Liver (tissue), 9 donors: ENCODE data around the gene LENG9. TPM values are rescaled to one million over a fixed set of nuclear protein-coding genes. Genes with fewer than 3 reads are reported as not detected.
A peak's percentile ranks its signal among the peaks of the same experiment; 100 is the strongest.

ENCODE experiments used
- DNase-seq: peaks from one replicate; pipeline ENCODE4 v3.0.0-alpha.2; 2017; ENCODE audit warnings: low spot score
- H3K27ac ChIP-seq, 2 donors: one replicate each; pipeline ENCODE4 v1.7.0; 2013; ENCODE audit warnings: inconsistent platforms in 2 of 2, low read length in 2 of 2, control low read depth in 1 of 2, low read depth in 1 of 2, mild to moderate bottlenecking in 1 of 2
- H3K27me3 ChIP-seq, 4 donors: one replicate each; pipeline versions ENCODE4 v1.6.1 to v1.7.0; 2013; ENCODE audit warnings: low read length in 3 of 4, inconsistent platforms in 1 of 4, mild to moderate bottlenecking in 1 of 4, moderate library complexity in 1 of 4; ENCODE audit not compliant: control insufficient read depth in 4 of 4, insufficient read depth in 4 of 4
- H3K36me3 ChIP-seq, 4 donors: one replicate each; pipeline versions ENCODE4 v1.6.1 to v1.7.0; 2013; ENCODE audit warnings: low read length in 3 of 4, mild to moderate bottlenecking in 3 of 4, low read depth in 1 of 4, moderate library complexity in 1 of 4; ENCODE audit not compliant: control insufficient read depth in 4 of 4, insufficient read depth in 3 of 4
- H3K4me1 ChIP-seq, 4 donors: one replicate each; pipeline versions ENCODE4 v1.6.1 to v1.7.0; 2013; ENCODE audit warnings: low read length in 3 of 4, mild to moderate bottlenecking in 3 of 4, moderate library complexity in 1 of 4; ENCODE audit not compliant: control insufficient read depth in 4 of 4, insufficient read depth in 4 of 4
- H3K4me3 ChIP-seq, 3 donors: one replicate each; pipeline versions ENCODE4 v1.6.1 to v1.7.0; 2013; ENCODE audit warnings: low read length in 3 of 3, control low read depth in 1 of 3, low read depth in 1 of 3, mild to moderate bottlenecking in 1 of 3
- H3K9ac ChIP-seq, 2 donors: one replicate each; pipeline ENCODE4 v1.7.0; 2013; ENCODE audit warnings: low read length in 2 of 2, mild to moderate bottlenecking in 2 of 2, moderate library complexity in 2 of 2, control low read depth in 1 of 2, low read depth in 1 of 2
- H3K9me3 ChIP-seq, 4 donors: one replicate each; pipeline versions ENCODE4 v1.6.1 to v1.7.0; 2013; ENCODE audit warnings: low read length in 3 of 4; ENCODE audit not compliant: control insufficient read depth in 4 of 4
- EGR1 ChIP-seq, 2 donors: IDR thresholded peaks; 2 replicates each; pipeline ENCODE4 v1.6.1; 2016 to 2018; ENCODE audit warnings: antibody characterized with exemption in 2 of 2, low read depth in 2 of 2
- FOXA1 ChIP-seq: IDR thresholded peaks from 2 replicates; pipeline ENCODE4 v1.6.1; 2016; ENCODE audit warnings: antibody characterized with exemption
- FOXA2 ChIP-seq: IDR thresholded peaks from 2 replicates; pipeline ENCODE4 v1.6.1; 2016; ENCODE audit warnings: antibody characterized with exemption
- GABPA ChIP-seq, 2 donors: IDR thresholded peaks in 1 of 2; conservative IDR thresholded peaks in 1 of 2; 2 replicates each; pipeline ENCODE4 v1.6.1; 2016; ENCODE audit warnings: antibody characterized with exemption in 2 of 2, mild to moderate bottlenecking in 1 of 2, moderate library complexity in 1 of 2
- HNF4A ChIP-seq, 2 donors: conservative IDR thresholded peaks; 2 replicates each; pipeline ENCODE4 v1.6.1; 2016; ENCODE audit warnings: antibody characterized with exemption in 2 of 2, mild to moderate bottlenecking in 2 of 2
- HNF4G ChIP-seq: IDR thresholded peaks from 2 replicates; pipeline ENCODE4 v1.6.1; 2016; ENCODE audit warnings: antibody characterized with exemption
- JUND ChIP-seq, 2 donors: IDR thresholded peaks; 2 replicates each; pipeline ENCODE4 v1.6.1; 2016; ENCODE audit warnings: antibody characterized with exemption in 2 of 2
- NR2F2 ChIP-seq: IDR thresholded peaks from 2 replicates; pipeline ENCODE4 v1.6.1; 2016; ENCODE audit warnings: antibody characterized with exemption
- RAD21 ChIP-seq, 2 donors: IDR thresholded peaks; 2 replicates each; pipeline ENCODE4 v1.6.1; 2016; ENCODE audit warnings: antibody characterized with exemption in 2 of 2, mild to moderate bottlenecking in 2 of 2
- RXRA ChIP-seq, 2 donors: IDR thresholded peaks; 2 replicates each; pipeline ENCODE4 v1.6.1; 2017 to 2018; ENCODE audit warnings: antibody characterized with exemption in 2 of 2, mild to moderate bottlenecking in 1 of 2
- SP1 ChIP-seq: IDR thresholded peaks from 2 replicates; pipeline ENCODE4 v1.6.1; 2018; ENCODE audit warnings: antibody characterized with exemption, mild to moderate bottlenecking
- TAF1 ChIP-seq: conservative IDR thresholded peaks from 2 replicates; pipeline ENCODE4 v1.6.1; 2016; ENCODE audit warnings: antibody characterized with exemption, mild to moderate bottlenecking
- YY1 ChIP-seq: IDR thresholded peaks from 2 replicates; pipeline ENCODE4 v1.6.1; 2016; ENCODE audit warnings: antibody characterized with exemption, mild to moderate bottlenecking
- WGBS: extraction: QIAGEN DNeasy Blood & Tissue Kit; methylation state at CpG from one replicate; pipeline ENCODE4 v1.1.7; 2013; 5-methylcytosine and 5-hydroxymethylcytosine counted together
- polyA plus RNA-seq, 2 donors: library from polyadenylated mRNA; stranded (reverse) in 1 of 2; unstranded in 1 of 2; fragments of 200-250 nt in 1 of 2; fragments of >200 nt in 1 of 2; fragmentation: Nextera tagmentation in 1 of 2; extraction: Ambion mirVana in 1 of 2; gene quantifications; one replicate each; pipeline versions ENCODE4 v1.2.1 to v1.2.3, GENCODE V29; 2013 to 2015
- total RNA-seq, 2 donors: library from RNA; depleted of rRNA; stranded (reverse); fragments of >200 nt; gene quantifications; one replicate each; pipeline ENCODE4 v1.2.3, GENCODE V29; 2014
- TF ChIP-seq, protein P1 (sequence below): IDR thresholded peaks from 2 replicates; pipeline ENCODE4 v1.6.1; 2016; ENCODE audit warnings: antibody characterized with exemption
- TF ChIP-seq, protein P2 (sequence below): IDR thresholded peaks from 2 replicates; pipeline ENCODE4 v1.6.1; 2016; ENCODE audit warnings: antibody characterized with exemption
- TF ChIP-seq, protein P3 (sequence below): IDR thresholded peaks from 2 replicates; pipeline ENCODE4 v1.6.1; 2016; ENCODE audit warnings: antibody characterized with exemption, mild to moderate bottlenecking
- TF ChIP-seq, protein P4 (sequence below): IDR thresholded peaks from 2 replicates; pipeline ENCODE4 v1.6.1; 2016; ENCODE audit warnings: antibody characterized with exemption
- TF ChIP-seq, protein P5 (sequence below): fragments of 150-350 bp; IDR thresholded peaks from 2 replicates; pipeline ENCODE4 v1.5.1; 2017; ENCODE audit warnings: improper control_type of control experiment, low read depth, low read length; ENCODE audit not compliant: missing input control
- donor health status: healthy.
- donor health status: healthy.
- donor health status: healthy.
- donor health status: healthy.
- donor health status: healthy.

Gene LENG9
- total and polyA plus RNA-seq, 4 donors, result 0.19 to 6.9 (median 2.0) TPM

DNA sequence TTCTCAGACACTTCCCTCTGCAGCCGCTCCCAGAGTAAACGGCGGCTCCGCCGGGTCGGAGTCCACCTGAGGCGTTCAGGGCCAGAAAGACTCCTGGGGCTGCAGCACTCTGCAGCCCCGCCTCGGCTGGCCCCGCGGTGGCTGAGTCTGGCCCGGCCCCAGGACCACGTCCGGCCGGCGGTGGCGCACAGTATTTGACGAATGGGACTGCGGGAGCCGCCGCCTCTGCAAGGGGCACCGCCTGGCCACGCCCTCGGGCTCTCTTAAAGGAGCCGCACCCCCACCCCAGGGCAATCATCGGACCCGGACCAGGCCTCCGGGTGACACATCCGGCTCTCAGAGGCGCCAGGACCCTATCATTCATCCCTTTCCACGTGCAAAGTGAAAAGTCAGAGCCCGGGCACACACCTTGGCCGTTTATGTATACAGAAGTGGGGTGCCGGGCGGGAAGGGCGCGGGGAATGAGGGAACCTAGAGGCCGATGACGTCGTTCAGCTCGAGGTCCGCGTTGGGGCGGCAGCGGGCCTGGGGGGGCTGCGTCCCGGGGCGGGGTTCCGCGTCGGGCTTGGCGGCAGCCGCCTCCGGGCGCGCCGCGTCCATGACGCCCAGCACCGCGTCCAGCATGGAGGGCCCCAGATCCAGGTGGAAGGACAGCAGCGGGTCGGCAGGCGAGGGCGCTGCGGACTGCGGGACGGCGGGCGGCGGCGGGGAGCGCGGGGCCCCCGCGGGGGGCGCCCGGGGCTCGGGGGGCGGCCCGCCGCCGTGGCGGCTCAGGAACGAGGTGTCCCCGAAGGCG is 1.2 kb upstream of the LENG9 start:
- Histone ChIP-seq H3K4me1 (peaks cover 8 to 26% (median 17%) of the 10 kb centered on the region in 4 donors), H3K9me3 (no peaks in the 10 kb centered on the region), H3K9ac (no peak overlapping the region), H3K27me3 (peaks cover 0 to 6% (median 0%) of the 10 kb centered on the region in 4 donors), H3K27ac (peak overlapping the region; percentile 90 to 95), H3K36me3 (peaks cover 0 to 18% (median 11%) of the 10 kb centered on the region in 4 donors), H3K4me3 (peak overlapping the region; percentile 32 to 61 (median 58))
- DNase-seq, result peak; percentile 81
- TF ChIP-seq RAD21 (IDR thresholded peaks at IDR 0.05) (no peak), SP1 (peak; percentile 74), EGR1 (IDR thresholded peaks at IDR 0.05; ENCODE audit: low read depth in 2 of 2) (peak in 1 of 2 donors; percentile 21), RXRA (IDR thresholded peaks at IDR 0.05) (peak in 1 of 2 donors; percentile 3), TAF1 (no peak), JUND (IDR thresholded peaks at IDR 0.05) (no peak), YY1 (no peak), FOXA1 (no peak), FOXA2 (no peak), HNF4A (conservative IDR thresholded peaks at IDR 0.05) (peak; percentile 51 to 75), NR2F2 (no peak), HNF4G (peak; percentile 26), GABPA (IDR thresholded peaks at IDR 0.05 in 1 of 2, conservative IDR thresholded peaks at IDR 0.05 in 1 of 2) (peak in 1 of 2 donors; percentile 39)
- TF ChIP-seq, protein P1, sequence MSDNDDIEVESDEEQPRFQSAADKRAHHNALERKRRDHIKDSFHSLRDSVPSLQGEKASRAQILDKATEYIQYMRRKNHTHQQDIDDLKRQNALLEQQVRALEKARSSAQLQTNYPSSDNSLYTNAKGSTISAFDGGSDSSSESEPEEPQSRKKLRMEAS, result peak; percentile 34
- TF ChIP-seq, protein P2, sequence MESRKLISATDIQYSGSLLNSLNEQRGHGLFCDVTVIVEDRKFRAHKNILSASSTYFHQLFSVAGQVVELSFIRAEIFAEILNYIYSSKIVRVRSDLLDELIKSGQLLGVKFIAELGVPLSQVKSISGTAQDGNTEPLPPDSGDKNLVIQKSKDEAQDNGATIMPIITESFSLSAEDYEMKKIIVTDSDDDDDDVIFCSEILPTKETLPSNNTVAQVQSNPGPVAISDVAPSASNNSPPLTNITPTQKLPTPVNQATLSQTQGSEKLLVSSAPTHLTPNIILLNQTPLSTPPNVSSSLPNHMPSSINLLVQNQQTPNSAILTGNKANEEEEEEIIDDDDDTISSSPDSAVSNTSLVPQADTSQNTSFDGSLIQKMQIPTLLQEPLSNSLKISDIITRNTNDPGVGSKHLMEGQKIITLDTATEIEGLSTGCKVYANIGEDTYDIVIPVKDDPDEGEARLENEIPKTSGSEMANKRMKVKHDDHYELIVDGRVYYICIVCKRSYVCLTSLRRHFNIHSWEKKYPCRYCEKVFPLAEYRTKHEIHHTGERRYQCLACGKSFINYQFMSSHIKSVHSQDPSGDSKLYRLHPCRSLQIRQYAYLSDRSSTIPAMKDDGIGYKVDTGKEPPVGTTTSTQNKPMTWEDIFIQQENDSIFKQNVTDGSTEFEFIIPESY, result no peak
- TF ChIP-seq, protein P3, sequence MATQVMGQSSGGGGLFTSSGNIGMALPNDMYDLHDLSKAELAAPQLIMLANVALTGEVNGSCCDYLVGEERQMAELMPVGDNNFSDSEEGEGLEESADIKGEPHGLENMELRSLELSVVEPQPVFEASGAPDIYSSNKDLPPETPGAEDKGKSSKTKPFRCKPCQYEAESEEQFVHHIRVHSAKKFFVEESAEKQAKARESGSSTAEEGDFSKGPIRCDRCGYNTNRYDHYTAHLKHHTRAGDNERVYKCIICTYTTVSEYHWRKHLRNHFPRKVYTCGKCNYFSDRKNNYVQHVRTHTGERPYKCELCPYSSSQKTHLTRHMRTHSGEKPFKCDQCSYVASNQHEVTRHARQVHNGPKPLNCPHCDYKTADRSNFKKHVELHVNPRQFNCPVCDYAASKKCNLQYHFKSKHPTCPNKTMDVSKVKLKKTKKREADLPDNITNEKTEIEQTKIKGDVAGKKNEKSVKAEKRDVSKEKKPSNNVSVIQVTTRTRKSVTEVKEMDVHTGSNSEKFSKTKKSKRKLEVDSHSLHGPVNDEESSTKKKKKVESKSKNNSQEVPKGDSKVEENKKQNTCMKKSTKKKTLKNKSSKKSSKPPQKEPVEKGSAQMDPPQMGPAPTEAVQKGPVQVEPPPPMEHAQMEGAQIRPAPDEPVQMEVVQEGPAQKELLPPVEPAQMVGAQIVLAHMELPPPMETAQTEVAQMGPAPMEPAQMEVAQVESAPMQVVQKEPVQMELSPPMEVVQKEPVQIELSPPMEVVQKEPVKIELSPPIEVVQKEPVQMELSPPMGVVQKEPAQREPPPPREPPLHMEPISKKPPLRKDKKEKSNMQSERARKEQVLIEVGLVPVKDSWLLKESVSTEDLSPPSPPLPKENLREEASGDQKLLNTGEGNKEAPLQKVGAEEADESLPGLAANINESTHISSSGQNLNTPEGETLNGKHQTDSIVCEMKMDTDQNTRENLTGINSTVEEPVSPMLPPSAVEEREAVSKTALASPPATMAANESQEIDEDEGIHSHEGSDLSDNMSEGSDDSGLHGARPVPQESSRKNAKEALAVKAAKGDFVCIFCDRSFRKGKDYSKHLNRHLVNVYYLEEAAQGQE, result no peak
- TF ChIP-seq, protein P4, sequence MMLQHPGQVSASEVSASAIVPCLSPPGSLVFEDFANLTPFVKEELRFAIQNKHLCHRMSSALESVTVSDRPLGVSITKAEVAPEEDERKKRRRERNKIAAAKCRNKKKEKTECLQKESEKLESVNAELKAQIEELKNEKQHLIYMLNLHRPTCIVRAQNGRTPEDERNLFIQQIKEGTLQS, result no peak
- TF ChIP-seq, protein P5, sequence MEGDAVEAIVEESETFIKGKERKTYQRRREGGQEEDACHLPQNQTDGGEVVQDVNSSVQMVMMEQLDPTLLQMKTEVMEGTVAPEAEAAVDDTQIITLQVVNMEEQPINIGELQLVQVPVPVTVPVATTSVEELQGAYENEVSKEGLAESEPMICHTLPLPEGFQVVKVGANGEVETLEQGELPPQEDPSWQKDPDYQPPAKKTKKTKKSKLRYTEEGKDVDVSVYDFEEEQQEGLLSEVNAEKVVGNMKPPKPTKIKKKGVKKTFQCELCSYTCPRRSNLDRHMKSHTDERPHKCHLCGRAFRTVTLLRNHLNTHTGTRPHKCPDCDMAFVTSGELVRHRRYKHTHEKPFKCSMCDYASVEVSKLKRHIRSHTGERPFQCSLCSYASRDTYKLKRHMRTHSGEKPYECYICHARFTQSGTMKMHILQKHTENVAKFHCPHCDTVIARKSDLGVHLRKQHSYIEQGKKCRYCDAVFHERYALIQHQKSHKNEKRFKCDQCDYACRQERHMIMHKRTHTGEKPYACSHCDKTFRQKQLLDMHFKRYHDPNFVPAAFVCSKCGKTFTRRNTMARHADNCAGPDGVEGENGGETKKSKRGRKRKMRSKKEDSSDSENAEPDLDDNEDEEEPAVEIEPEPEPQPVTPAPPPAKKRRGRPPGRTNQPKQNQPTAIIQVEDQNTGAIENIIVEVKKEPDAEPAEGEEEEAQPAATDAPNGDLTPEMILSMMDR, result peak; percentile 15
- 10% methylated on average over 87 of the region's 87 CpGs for WGBS
